ENCODE data around the gene ATP5F1E. TPM values are rescaled to one million over a fixed set of nuclear protein-coding genes. Genes with fewer than 3 reads are reported as not detected.

ATP5F1E gene
- total and polyA plus RNA-seq, 10 of the 15 experiments (the other 5 are each of a cell fraction or from before 2014, with no cell fraction given): 49.0 to 407 (median 117) TPM

DNA sequence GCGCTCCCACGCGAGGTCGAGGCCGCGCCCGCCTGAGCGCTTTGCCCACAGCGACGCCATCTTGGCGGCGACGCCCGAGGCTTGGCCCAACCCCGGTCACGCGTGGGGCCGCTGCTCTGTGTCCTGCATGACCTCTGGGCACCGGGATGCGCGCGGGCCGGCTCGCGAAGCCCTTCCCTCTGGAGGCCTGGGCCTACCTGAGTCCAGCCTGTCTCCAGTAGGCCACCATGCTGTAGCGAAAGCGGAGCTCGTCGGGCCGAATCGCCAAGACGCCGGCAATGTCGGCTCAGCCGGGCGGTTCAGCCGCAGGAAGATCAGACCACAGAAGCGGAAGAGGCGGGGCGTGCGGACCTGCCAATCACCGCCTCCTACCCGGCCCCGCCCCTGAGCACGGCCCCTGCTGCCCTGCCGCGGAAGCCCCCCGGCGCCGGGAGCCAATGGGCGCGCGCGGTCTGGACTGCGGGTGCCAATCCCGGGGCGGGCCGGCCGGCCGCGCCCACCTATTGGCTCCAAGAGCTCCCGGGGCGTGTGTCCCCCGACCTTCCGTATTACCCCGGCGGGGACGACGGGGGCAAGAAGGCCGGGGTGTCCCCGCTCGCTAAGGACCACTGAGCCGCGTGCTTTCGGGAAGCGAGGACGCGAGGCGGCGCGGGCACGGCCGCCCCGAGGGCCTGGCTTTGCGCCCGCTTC lies at the start of gene ATP5F1E (continued):
- TF ChIP-seq, protein P1, sequence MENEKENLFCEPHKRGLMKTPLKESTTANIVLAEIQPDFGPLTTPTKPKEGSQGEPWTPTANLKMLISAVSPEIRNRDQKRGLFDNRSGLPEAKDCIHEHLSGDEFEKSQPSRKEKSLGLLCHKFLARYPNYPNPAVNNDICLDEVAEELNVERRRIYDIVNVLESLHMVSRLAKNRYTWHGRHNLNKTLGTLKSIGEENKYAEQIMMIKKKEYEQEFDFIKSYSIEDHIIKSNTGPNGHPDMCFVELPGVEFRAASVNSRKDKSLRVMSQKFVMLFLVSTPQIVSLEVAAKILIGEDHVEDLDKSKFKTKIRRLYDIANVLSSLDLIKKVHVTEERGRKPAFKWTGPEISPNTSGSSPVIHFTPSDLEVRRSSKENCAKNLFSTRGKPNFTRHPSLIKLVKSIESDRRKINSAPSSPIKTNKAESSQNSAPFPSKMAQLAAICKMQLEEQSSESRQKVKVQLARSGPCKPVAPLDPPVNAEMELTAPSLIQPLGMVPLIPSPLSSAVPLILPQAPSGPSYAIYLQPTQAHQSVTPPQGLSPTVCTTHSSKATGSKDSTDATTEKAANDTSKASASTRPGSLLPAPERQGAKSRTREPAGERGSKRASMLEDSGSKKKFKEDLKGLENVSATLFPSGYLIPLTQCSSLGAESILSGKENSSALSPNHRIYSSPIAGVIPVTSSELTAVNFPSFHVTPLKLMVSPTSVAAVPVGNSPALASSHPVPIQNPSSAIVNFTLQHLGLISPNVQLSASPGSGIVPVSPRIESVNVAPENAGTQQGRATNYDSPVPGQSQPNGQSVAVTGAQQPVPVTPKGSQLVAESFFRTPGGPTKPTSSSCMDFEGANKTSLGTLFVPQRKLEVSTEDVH (IDR thresholded peaks at IDR 0.05; ENCODE audit: low read depth, partially characterized antibody): no peak
- TF ChIP-seq ASH2L (IDR thresholded peaks at IDR 0.05; ENCODE audit: borderline replicate concordance, low read depth): no peak; the same call in 1 of the 2 replicates
- no peak for TF ChIP-seq SREBF2 (IDR thresholded peaks at IDR 0.05; ENCODE audit: low read length)
- TF ChIP-seq ZNF217 (IDR thresholded peaks at IDR 0.05): 0 out of 2 replicates have a peak, but pooled peaks have one; percentile 35
- no peak for TF ChIP-seq ZZZ3 (IDR thresholded peaks at IDR 0.05; ENCODE audit: control insufficient read depth, insufficient read length, low read depth)
- no peak; the same call in 1 of the 2 replicates for TF ChIP-seq CREB1 (IDR thresholded peaks at IDR 0.05; ENCODE audit: low read depth)
- TF ChIP-seq, protein P2, sequence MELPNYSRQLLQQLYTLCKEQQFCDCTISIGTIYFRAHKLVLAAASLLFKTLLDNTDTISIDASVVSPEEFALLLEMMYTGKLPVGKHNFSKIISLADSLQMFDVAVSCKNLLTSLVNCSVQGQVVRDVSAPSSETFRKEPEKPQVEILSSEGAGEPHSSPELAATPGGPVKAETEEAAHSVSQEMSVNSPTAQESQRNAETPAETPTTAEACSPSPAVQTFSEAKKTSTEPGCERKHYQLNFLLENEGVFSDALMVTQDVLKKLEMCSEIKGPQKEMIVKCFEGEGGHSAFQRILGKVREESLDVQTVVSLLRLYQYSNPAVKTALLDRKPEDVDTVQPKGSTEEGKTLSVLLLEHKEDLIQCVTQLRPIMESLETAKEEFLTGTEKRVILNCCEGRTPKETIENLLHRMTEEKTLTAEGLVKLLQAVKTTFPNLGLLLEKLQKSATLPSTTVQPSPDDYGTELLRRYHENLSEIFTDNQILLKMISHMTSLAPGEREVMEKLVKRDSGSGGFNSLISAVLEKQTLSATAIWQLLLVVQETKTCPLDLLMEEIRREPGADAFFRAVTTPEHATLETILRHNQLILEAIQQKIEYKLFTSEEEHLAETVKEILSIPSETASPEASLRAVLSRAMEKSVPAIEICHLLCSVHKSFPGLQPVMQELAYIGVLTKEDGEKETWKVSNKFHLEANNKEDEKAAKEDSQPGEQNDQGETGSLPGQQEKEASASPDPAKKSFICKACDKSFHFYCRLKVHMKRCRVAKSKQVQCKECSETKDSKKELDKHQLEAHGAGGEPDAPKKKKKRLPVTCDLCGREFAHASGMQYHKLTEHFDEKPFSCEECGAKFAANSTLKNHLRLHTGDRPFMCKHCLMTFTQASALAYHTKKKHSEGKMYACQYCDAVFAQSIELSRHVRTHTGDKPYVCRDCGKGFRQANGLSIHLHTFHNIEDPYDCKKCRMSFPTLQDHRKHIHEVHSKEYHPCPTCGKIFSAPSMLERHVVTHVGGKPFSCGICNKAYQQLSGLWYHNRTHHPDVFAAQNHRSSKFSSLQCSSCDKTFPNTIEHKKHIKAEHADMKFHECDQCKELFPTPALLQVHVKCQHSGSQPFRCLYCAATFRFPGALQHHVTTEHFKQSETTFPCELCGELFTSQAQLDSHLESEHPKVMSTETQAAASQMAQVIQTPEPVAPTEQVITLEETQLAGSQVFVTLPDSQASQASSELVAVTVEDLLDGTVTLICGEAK (IDR thresholded peaks at IDR 0.05; ENCODE audit: borderline replicate concordance): peak; percentile 65; the same call in 1 of the 2 replicates
- TF ChIP-seq BCLAF1 (IDR thresholded peaks at IDR 0.05): no peak
- TF ChIP-seq PAX8 (IDR thresholded peaks at IDR 0.05): no peak
- 0 out of 2 replicates have a peak, but pooled peaks have one; percentile 73 for TF ChIP-seq HDAC2 (IDR thresholded peaks at IDR 0.05)
- peak; percentile 25; the same call in 1 of the 2 replicates for TF ChIP-seq TBL1XR1 (IDR thresholded peaks at IDR 0.05; ENCODE audit: low read depth, low read length)
- TF ChIP-seq SIN3A (IDR thresholded peaks at IDR 0.05; ENCODE audit: low read depth, low read length): peak; percentile 85; the same call in 1 of the 2 replicates
- peak; percentile 98 for TF ChIP-seq POLR2A (IDR thresholded peaks at IDR 0.05; ENCODE audit: low read depth, low read length)
- TF ChIP-seq KAT2A (conservative IDR thresholded peaks at IDR 0.05; ENCODE audit: control insufficient read depth, low read depth, low read length): no peak
- peak; percentile 85 for TF ChIP-seq ZBTB4 (CRISPR knock-in tag; IDR thresholded peaks at IDR 0.05)
- no peak for TF ChIP-seq NRF1 (conservative IDR thresholded peaks at IDR 0.05; ENCODE audit: low read depth, low read length)
- no peak for TF ChIP-seq RCOR1 (conservative IDR thresholded peaks at IDR 0.05; ENCODE audit: low read depth, low read length)

Data from GM12878 (cell line).